ENCODE data around the gene AADAC. TPM values are rescaled to one million over a fixed set of nuclear protein-coding genes. Genes with fewer than 3 reads are reported as not detected.
"Not testable (repeated sequence)": the region's sequence is repeated elsewhere in the genome, so short reads cannot be mapped to it uniquely, and the experiment has no call there.

AADAC gene, protein sequence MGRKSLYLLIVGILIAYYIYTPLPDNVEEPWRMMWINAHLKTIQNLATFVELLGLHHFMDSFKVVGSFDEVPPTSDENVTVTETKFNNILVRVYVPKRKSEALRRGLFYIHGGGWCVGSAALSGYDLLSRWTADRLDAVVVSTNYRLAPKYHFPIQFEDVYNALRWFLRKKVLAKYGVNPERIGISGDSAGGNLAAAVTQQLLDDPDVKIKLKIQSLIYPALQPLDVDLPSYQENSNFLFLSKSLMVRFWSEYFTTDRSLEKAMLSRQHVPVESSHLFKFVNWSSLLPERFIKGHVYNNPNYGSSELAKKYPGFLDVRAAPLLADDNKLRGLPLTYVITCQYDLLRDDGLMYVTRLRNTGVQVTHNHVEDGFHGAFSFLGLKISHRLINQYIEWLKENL
- total RNA-seq (under 1 TPM in 2 of 7 donors, not detected in 5; 0.34 to 0.41 TPM), polyA plus RNA-seq (10 to 100 TPM in 1 of 2 donors, under 1 TPM in 1; 0.21 to 40.6 TPM)
- long read RNA-seq, donor 1, partial matches to known transcripts, result 0 of 1 reads
- long read RNA-seq, donor 1, other reads (novel, unspliced or antisense), result 0 of 1 reads
- long read RNA-seq, donor 2, result 0 reads
- long read RNA-seq, donor 3, result 0 reads

DNA sequence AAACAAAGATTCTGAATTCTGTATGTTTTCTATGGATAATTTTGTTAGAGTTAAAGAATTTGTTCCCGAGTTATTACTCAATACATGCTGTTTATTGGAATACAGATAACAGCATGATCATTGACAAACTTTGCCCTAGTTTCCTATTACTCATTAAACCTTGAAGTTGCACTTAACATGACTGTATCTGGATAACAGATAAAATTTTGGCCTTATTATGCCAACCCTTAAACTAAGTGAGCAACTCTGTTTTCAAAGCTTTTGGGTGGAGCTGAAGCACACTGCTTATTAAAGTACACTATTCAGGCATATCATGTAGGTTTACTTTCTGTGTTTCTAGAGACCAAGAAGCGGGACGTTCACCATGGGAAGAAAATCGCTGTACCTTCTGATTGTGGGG lies at the start of gene AADAC:
AADAC (plus strand) TSS at position 318 of the 400 bp plus-strand sequence; CDS start at position 365, 47 bp downstream.
- DNase-seq, result no peak
- intact Hi-C loops (cut with DNase I), result no loop called here
- 93 to 96% (median 94%) methylated on average over 4 of the region's 4 CpGs for WGBS, 3 donors
- no peak for TF ChIP-seq EP300 (IDR thresholded peaks at IDR 0.05)
- TF ChIP-seq POLR2A (IDR thresholded peaks at IDR 0.05), result no peak
- TF ChIP-seq, protein P1, sequence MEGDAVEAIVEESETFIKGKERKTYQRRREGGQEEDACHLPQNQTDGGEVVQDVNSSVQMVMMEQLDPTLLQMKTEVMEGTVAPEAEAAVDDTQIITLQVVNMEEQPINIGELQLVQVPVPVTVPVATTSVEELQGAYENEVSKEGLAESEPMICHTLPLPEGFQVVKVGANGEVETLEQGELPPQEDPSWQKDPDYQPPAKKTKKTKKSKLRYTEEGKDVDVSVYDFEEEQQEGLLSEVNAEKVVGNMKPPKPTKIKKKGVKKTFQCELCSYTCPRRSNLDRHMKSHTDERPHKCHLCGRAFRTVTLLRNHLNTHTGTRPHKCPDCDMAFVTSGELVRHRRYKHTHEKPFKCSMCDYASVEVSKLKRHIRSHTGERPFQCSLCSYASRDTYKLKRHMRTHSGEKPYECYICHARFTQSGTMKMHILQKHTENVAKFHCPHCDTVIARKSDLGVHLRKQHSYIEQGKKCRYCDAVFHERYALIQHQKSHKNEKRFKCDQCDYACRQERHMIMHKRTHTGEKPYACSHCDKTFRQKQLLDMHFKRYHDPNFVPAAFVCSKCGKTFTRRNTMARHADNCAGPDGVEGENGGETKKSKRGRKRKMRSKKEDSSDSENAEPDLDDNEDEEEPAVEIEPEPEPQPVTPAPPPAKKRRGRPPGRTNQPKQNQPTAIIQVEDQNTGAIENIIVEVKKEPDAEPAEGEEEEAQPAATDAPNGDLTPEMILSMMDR (IDR thresholded peaks at IDR 0.05), result no peak
- Histone ChIP-seq H3K9me3 (no peaks in the 10 kb centered on the region), H3K4me3 (no peak within 1 kb of the TSS), H3K36me3 (no peaks in the 10 kb centered on the region), H3K4me1 (ENCODE audit: insufficient read depth) (no peaks in the 10 kb centered on the region), H3K27ac (no peak within 1 kb of the TSS), H3K27me3 (no peaks in the 10 kb centered on the region)

DNA sequence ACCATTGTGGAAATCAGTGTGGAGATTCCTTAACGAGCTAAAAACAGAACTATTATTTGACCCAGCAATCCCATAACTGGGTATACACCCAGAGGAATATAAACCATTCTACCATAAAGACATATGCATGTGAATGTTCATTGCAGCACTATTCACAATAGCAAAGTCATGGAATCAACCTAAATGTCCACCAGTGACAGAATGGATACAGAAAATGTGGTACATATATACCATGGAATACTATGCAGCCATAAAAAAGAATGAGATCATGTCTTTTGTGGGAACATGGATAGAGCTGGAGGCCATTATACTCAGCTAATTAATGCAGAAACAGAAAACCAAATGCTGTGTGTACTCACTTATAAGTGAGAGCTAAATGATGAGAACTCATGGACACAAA lies 49.2 kb upstream of the AADAC start:
- H3K36me3 ChIP-seq; DNase-seq; H3K4me1 ChIP-seq (ENCODE audit: insufficient read depth); H3K27ac ChIP-seq; intact Hi-C loops (cut with DNase I); H3K9me3 ChIP-seq; H3K4me3 ChIP-seq; H3K27me3 ChIP-seq: not testable (repeated sequence)
- 87 to 92% (median 89%) methylated on average over 1 of the region's 1 CpG for WGBS, 3 donors

DNA sequence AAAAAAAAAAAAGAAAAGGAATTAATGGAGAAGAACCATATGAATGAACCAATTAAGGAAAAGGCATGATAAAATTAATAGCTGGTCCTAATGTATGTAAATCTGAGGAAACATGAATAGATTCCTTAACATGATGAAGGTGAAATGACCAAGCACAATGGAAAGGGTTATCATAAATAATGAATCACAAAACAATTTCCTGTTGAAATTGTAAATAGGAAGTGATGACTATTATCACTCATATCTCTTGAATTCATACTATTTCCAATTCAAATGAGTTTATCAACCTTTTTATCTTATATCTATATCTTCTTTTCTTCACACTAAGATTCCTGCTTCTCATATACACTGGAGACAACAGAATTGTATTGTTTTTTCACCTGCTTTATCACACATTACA lies 48.2 kb upstream of the AADAC start:
- Histone ChIP-seq H3K9me3 (no peaks in the 10 kb centered on the region), H3K36me3 (no peaks in the 10 kb centered on the region), H3K4me1 (ENCODE audit: insufficient read depth) (peaks cover 2% of the 10 kb centered on the region), H3K27me3 (no peaks in the 10 kb centered on the region), H3K4me3 (no peak overlapping the region), H3K27ac (no peak overlapping the region)
- TF ChIP-seq EP300 (IDR thresholded peaks at IDR 0.05) (no peak), POLR2A (IDR thresholded peaks at IDR 0.05) (no peak)
- TF ChIP-seq, protein P1 (IDR thresholded peaks at IDR 0.05), result no peak
- intact Hi-C loops (cut with DNase I), result no loop called here
- DNase-seq, result no peak

DNA sequence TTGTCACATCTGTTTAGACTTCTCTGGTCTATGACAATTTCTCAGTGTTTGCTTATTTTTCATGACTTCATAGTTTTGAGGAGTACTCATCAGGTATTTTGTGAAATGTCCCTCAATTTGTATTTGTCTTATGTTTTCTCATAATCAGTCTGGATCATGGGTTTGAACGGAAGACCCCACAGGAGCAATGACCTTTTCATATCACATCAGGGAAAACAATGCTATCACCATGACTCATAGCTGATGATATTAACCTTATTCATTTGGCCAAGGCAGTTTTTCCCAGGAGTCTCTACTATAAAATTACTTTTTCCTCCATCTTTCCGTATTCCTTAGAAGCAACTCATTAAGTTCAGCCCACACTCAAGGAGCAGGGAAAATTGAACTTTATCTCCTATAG lies 47.5 kb upstream of the AADAC start:
- H3K27ac ChIP-seq, result no peak overlapping the region
- H3K9me3 ChIP-seq, result no peaks in the 10 kb centered on the region
- intact Hi-C loops (cut with DNase I), result no loop called here
- DNase-seq, result no peak
- H3K4me1 ChIP-seq (ENCODE audit: insufficient read depth), result peaks cover 2% of the 10 kb centered on the region
- TF ChIP-seq, protein P1 (IDR thresholded peaks at IDR 0.05), result no peak
- TF ChIP-seq POLR2A (IDR thresholded peaks at IDR 0.05), result no peak
- no peak for TF ChIP-seq EP300 (IDR thresholded peaks at IDR 0.05)
- 60 to 68% (median 62%) methylated on average over 2 of the region's 2 CpGs for WGBS, 3 donors
- H3K4me3 ChIP-seq, result no peak overlapping the region
- H3K36me3 ChIP-seq, result no peaks in the 10 kb centered on the region
- H3K27me3 ChIP-seq, result no peaks in the 10 kb centered on the region

DNA sequence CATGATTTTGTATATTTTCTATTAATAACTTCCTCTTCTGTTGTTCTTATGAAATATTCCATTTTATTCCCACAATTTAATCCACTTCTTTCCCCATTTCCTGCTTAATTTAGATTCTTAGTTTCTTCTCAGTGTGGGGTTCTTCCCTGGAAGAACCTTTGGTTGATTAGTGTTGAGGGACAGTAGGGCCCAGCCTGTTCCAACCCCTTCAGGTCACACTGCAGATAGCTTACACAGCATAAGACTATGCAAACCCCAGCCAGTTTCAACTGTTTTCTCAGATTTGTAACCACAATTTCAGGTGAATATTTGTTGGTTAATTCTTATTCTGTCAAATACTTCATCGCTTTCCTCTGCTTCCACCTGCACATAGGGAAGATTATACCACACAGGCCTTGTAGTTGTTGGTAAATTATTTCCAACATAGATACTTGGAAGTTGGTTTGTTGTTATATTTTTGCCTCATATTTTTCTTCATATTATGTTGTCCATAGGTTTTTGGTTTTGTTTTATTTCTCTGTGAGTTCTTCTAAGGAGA lies 45.5 kb upstream of the AADAC start:
- Histone ChIP-seq H3K4me3 (no peak overlapping the region), H3K27me3 (no peaks in the 10 kb centered on the region), H3K36me3 (no peaks in the 10 kb centered on the region), H3K9me3 (no peaks in the 10 kb centered on the region), H3K27ac (no peak overlapping the region), H3K4me1 (ENCODE audit: insufficient read depth) (peaks cover 2% of the 10 kb centered on the region)
- TF ChIP-seq, protein P1 (IDR thresholded peaks at IDR 0.05), result no peak
- TF ChIP-seq EP300 (IDR thresholded peaks at IDR 0.05) (no peak), POLR2A (IDR thresholded peaks at IDR 0.05) (no peak)
- no peak for DNase-seq
- intact Hi-C loops (cut with DNase I), result no loop called here
- 97 to 100% (median 97%) methylated on average over 1 of the region's 1 CpG for WGBS, 3 donors
